A673 (cell line): Measurements from ENCODE around the gene ISYNA1. TPM values are rescaled to one million over a fixed set of nuclear protein-coding genes. Genes with fewer than 3 reads are reported as not detected.

Experiments
- BruUV-seq: library from RNA; stranded (reverse); fragments of 400-500 nt; replicated peaks from 2 replicates; lab custom pipeline; 2021; lab: Mats Ljungman, UMichigan
- CTCF ChIA-PET: fragments of 300-600 bp; sonication (Branson Sonifier 250); formaldehyde crosslinking; loops from one replicate; lab custom pipeline; 2022; ENCODE audit warnings: antibody characterized with exemption; lab: Charles Lee
- POLR2A ChIA-PET: fragments of 300-600 bp; sonication (Branson Sonifier 250); formaldehyde crosslinking; loops from one replicate; lab custom pipeline; 2022; ENCODE audit warnings: antibody characterized with exemption; ENCODE audit not compliant: low non-redundant PET; lab: Charles Lee
- DNase-seq: peaks from one replicate; pipeline ENCODE4 v3.0.0-alpha.2; 2015; ENCODE audit warnings: low spot score
- H3K27ac ChIP-seq: fragments of 200-600 bp; sonication (generic); 2 replicates; pipeline ENCODE4 v1.5.1; 2016; ENCODE audit warnings: mixed run types, low read depth, mild to moderate bottlenecking, mixed read lengths, antibody characterized with exemption, low read length; ENCODE audit not compliant: poor library complexity, severe bottlenecking
- H3K27me3 ChIP-seq: fragments of 200-600 bp; sonication (generic); replicated peaks from 2 replicates; pipeline ENCODE4 v1.6.1; 2017; ENCODE audit warnings: mixed run types, low read depth, mild to moderate bottlenecking, mixed read lengths, antibody characterized with exemption, low read length; ENCODE audit not compliant: insufficient read depth, poor library complexity
- H3K36me3 ChIP-seq: fragments of 200-600 bp; sonication (generic); 2 replicates; pipeline ENCODE4 v1.6.1; 2016; ENCODE audit warnings: mixed run types, mild to moderate bottlenecking, mixed read lengths, antibody characterized with exemption, low read length; ENCODE audit not compliant: insufficient read depth, poor library complexity, severe bottlenecking
- H3K4me1 ChIP-seq: fragments of 200-600 bp; sonication (generic); 2 replicates; pipeline ENCODE4 v1.6.1; 2017; ENCODE audit warnings: mixed run types, mild to moderate bottlenecking, mixed read lengths, antibody characterized with exemption, low read length; ENCODE audit not compliant: insufficient read depth, poor library complexity, severe bottlenecking
- H3K4me3 ChIP-seq: fragments of 200-600 bp; sonication (generic); 2 replicates; pipeline ENCODE4 v1.5.1; 2016; ENCODE audit warnings: low read depth, mixed run types, mild to moderate bottlenecking, mixed read lengths, low read length; ENCODE audit not compliant: poor library complexity, severe bottlenecking
- H3K9me3 ChIP-seq: fragments of 200-600 bp; sonication (generic); 2 replicates; pipeline ENCODE4 v1.6.1; 2016; ENCODE audit warnings: mixed run types, low read depth, mild to moderate bottlenecking, mixed read lengths, antibody characterized with exemption, low read length; ENCODE audit not compliant: poor library complexity, severe bottlenecking
- EZH2 ChIP-seq: fragments of 200-600 bp; sonication (generic); IDR thresholded peaks from 2 replicates; pipeline ENCODE4 v1.6.1; 2017; ENCODE audit warnings: borderline replicate concordance, low read depth, mild to moderate bottlenecking, mixed read lengths, antibody characterized with exemption, low read length; ENCODE audit not compliant: poor library complexity, severe bottlenecking
- intact Hi-C: fragments of 100-400 bp; cut with micrococcal nuclease; formaldehyde crosslinking; loops from one replicate; pipeline ENCODE4 v1.10.0; 2022; ENCODE audit not compliant: unreplicated experiment
- total RNA-seq: library from RNA; stranded (reverse); gene quantifications from 2 replicates; pipeline ENCODE4 v1.2.3, GENCODE V29; 2021
- TF ChIP-seq, protein P1 (sequence below): fragments of 300-800, 200-600 bp; sonication (generic); conservative IDR thresholded peaks from 2 replicates; pipeline ENCODE4 v1.5.1; 2017; ENCODE audit warnings: low read depth, mild to moderate bottlenecking, antibody characterized with exemption, low read length, moderate library complexity, mixed read lengths

Gene ISYNA1
- total RNA-seq, 1 experiment from 2014 or later = 153 TPM

DNA sequence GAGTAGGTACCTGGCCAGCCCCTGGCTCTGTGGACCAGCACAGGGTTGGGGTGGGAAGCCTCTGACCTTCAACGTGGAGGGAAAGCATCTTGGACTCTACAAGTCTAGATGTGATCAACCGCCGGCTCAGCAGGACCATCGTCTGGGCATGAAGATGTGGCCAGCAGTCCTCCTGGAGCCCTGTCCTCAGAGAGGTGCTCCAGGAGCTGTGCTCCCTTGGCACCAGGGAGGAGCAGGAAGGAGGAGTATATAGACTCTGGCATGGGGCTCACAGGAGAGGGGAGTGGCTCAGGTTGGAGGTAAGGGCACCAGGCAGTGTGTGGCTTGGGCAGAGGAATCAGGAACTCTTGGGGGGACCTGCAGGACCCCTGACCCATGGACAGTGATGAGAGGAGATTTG, 18.3 kb upstream of the ISYNA1 start:
- Histone ChIP-seq H3K4me3 (no peak overlapping the region), H3K36me3 (peaks cover 3% of the 10 kb centered on the region), H3K27ac (no peak overlapping the region), H3K9me3 (no peaks in the 10 kb centered on the region), H3K4me1 (peaks cover under 1% of the 10 kb centered on the region), H3K27me3 (no peaks in the 10 kb centered on the region)
- BruUV-seq = no TSS peak
- intact Hi-C loops = no loop called here
- no peak for DNase-seq
- TF ChIP-seq, protein P1, sequence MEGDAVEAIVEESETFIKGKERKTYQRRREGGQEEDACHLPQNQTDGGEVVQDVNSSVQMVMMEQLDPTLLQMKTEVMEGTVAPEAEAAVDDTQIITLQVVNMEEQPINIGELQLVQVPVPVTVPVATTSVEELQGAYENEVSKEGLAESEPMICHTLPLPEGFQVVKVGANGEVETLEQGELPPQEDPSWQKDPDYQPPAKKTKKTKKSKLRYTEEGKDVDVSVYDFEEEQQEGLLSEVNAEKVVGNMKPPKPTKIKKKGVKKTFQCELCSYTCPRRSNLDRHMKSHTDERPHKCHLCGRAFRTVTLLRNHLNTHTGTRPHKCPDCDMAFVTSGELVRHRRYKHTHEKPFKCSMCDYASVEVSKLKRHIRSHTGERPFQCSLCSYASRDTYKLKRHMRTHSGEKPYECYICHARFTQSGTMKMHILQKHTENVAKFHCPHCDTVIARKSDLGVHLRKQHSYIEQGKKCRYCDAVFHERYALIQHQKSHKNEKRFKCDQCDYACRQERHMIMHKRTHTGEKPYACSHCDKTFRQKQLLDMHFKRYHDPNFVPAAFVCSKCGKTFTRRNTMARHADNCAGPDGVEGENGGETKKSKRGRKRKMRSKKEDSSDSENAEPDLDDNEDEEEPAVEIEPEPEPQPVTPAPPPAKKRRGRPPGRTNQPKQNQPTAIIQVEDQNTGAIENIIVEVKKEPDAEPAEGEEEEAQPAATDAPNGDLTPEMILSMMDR = no peak
- no peak for TF ChIP-seq EZH2
- POLR2A ChIA-PET = no interaction called here
- CTCF ChIA-PET = no interaction called here

DNA sequence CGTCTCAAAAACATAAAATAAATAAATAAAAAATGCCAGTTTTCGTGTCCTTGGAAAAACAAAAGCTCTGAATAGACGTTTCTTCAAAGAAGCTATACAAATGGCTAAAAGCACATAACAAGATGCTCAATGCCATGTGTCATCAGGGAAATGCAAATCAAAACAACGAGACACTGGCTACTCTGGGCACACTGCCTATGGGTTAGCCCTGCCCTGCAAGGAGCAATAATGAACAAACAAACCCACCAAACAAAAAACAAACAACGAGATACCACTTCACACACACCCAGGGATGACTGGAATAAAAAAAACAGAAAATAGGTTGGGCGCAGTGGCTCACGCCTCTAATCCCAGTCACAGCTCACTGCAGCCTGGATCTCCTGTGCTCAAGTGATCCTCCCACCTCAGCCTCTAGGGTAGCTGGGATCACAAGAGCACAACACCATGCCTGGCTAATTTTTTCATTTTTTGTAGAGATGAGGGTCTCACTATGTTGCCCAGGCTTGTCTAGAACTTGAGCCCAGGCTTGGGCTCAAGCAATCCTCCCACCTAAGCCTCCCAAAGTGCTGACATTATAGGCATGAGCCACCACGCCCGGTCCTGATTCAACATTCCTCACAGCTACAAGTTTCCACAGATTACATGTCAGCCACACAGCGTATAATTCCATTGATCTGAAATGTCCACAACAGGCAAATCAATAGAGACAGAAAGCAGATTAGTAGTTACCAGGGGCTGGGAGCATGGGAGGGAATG, 15.5 kb upstream of the ISYNA1 start:
- no peak overlapping the region for H3K27ac ChIP-seq
- no peak for DNase-seq
- H3K4me3 ChIP-seq = no peak overlapping the region
- H3K4me1 ChIP-seq = peaks cover 4% of the 10 kb centered on the region
- H3K36me3 ChIP-seq = peaks cover 17% of the 10 kb centered on the region
- TF ChIP-seq, protein P1 = no peak
- TF ChIP-seq EZH2 = no peak
- intact Hi-C loops = no loop called here
- ChIA-PET CTCF (no interaction called here), POLR2A (no interaction called here)
- no peaks in the 10 kb centered on the region for H3K9me3 ChIP-seq
- H3K27me3 ChIP-seq = no peaks in the 10 kb centered on the region
- BruUV-seq = no TSS peak

DNA sequence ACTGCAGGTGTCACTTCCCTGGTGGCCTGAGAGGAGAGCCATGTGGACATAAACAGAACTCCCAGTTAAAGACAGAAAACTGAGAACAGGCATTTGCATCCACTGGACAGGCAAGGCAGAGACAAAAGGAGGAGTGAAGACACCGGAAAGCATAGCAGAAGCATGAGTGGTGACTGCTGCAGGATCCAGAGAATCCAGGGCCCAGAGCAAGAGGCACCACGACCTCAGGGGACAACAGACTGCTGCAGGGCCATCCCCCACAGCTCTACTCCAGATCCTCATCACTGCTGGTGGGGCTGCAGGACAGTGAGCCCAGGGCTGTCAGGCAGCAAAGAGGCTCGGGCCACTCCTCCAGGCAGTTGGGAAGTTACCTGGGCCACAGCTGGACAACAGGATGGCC, 14.5 kb upstream of the ISYNA1 start:
- ChIA-PET POLR2A (no interaction called here), CTCF (no interaction called here)
- no peak for TF ChIP-seq EZH2
- TF ChIP-seq, protein P1 = no peak
- intact Hi-C loops = no loop called here
- Histone ChIP-seq H3K27ac (no peak overlapping the region), H3K36me3 (peaks cover 17% of the 10 kb centered on the region), H3K27me3 (no peaks in the 10 kb centered on the region), H3K4me3 (no peak overlapping the region), H3K9me3 (no peaks in the 10 kb centered on the region), H3K4me1 (peaks cover 4% of the 10 kb centered on the region)
- DNase-seq = no peak
- BruUV-seq = no TSS peak
